ENCODE measurements around the gene NFATC3.

The NFATC3 gene

DNA sequence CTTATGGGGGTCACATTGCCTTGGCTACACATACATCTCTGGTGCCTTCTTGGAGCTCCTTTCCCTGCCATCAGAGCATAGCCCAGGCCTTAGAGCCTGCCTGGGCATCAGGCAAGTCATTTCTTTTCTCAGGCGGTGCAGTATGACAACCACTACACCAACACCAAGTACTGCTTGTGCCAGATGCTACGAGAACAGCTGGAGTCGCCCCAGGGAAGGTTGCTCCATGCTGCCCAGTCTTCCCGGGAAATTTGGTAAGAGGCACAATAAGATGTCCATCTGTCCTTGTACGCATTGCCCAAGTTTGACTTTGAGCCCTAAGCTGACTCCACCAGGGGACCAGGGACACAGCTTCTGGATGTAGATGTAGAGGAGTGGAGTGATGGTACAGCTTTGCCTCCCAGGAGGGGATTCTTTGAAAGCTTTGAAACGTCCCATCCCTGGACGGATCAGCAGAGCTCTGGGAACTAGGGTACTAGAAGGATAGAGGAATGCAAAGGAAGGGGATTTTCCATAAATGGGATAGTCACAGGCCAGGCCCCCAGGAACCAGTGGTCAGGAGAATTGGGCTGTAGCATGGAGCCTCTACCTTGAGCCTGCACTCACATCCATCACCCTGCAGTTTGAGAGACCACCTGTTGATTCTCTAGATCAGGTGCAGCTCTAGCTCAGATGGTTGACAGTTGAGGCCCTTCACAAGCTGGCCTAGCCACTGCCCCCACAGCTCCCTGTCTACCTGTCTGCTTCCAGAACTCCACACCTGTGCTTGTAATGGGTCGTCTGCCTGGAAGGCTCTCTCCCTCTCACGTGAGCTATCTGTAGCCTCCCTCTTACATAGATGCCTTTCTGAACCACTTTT lies 11.0 kb upstream of the NFATC3 start:
- no peak for DNase-seq

DNA sequence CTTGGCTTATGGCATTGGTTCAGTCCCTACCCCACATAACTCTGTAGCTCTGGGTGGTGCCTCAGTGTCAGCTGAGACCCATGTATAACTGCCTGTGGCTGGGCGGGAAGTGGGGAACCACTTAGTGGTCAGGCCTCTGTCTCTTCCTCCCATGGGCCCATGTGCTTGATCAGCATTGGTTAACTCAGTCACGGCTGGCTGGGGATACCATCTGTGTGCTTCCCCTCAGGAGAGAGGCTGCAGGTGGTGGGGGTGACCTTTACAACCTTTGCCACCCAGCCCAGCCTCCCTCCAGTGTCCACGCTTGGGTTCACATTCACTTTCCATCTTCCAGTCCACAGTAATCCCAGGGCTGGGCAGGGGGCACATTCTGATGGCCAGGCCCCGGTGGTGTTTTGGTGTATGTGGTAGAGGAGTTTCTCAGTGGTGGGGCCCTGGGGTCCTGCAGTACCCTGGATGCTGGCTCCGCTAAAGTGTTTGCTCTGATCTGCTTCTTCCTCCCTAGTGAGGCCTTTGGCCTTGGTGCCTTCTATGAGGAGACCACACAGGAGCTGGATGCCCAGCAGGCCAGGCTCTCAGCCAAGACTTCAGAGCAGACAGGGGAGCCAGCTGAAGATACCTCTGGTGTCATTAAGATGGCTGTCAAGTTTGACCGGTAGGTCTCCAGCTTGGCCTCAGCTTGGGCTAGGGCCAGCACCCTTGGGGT lies 10.2 kb upstream of the NFATC3 start:
- peak; percentile 94 for DNase-seq

DNA sequence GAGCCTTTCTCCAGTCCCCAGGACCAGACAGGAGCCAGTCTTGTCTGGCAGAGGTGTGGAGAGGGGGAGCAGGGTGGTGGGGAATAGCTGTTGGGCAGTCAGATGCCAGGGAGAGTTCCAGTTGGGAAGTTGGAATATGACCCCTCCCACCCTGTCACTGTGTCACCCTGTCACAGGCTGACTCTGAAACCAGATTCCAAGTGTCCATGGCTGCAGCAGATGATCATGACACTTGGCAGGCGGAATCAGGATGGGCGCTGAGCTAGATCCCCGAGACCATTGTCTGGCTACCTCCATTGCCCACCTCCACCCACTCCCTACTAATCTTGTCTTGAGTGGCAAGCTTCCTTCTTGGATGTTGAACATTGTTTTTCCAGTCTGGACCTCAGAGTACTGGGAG lies 9.2 kb upstream of the NFATC3 start:
- DNase-seq = no peak

DNA sequence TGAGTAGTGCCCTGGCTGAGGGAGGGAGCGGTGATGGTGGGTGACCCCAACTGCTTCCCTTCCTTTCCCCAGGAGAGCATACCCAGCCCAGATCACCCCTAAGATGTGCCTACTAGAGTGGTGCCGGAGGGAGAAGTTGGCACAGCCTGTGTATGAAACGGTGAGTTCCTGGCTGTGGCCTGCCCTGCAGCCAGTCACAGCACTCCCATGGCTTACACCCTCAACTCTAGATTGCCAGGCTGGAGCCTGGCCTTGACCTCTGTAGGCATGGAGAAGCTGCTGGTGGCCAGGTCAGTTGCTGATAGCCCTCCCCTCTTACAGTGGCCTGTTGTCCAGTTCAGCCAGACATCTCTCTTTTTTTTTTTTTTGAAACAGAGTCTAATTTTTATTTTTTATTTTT lies 8.6 kb upstream of the NFATC3 start:
- DNase-seq = no peak

DNA sequence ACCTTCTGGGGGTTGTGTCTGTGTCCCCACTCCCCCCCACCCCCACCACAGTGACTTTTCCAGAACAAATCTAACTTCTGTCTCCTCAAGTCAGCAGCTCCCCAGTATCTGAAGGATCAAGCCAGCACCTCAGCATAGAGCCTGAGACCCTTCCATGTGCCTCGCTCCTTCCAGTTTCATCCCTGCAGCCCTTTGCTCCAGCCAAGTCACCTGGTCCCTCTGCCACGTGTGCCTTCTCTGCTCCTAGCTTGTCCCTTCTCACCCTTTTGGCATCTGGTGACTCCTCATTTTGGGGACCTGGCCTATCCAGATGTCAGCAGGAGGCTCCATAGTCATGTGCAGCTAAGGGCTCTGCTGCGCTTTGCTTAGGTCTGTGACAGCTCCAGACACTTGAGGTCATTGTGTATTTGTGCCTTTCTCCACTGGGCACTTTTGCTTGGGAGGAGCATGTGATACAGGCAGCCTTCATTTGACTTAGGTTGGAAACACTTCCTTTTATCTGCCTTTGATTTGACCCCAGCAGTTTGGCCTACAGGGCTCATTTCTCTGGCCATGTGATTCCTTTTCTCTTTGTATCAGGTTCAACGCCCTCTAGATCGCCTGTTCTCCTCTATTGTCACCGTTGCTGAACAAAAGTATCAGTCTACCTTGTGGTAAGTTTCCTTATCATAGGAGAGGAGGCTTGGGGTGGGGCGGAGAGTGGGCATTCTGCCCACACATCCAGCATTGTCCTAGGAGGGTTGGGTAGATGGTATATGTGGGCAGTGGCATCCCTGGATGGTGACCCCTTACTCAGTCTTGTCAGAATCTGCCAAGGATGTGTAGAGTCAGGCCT lies 7.1 kb upstream of the NFATC3 start:
- DNase-seq = no peak

DNA sequence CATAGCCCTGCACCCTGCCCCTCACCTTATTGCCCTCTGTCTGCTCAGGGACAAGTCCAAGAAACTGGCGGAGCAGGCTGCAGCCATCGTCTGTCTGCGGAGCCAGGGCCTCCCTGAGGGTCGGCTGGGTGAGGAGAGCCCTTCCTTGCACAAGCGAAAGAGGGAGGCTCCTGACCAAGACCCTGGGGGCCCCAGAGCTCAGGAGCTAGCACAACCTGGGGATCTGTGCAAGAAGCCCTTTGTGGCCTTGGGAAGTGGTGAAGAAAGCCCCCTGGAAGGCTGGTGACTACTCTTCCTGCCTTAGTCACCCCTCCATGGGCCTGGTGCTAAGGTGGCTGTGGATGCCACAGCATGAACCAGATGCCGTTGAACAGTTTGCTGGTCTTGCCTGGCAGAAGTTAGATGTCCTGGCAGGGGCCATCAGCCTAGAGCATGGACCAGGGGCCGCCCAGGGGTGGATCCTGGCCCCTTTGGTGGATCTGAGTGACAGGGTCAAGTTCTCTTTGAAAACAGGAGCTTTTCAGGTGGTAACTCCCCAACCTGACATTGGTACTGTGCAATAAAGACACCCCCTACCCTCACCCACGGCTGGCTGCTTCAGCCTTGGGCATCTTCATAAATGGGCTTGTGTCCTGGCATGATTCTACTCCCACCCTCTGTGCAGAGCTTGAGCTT lies 6.3 kb upstream of the NFATC3 start:
- DNase-seq = no peak

DNA sequence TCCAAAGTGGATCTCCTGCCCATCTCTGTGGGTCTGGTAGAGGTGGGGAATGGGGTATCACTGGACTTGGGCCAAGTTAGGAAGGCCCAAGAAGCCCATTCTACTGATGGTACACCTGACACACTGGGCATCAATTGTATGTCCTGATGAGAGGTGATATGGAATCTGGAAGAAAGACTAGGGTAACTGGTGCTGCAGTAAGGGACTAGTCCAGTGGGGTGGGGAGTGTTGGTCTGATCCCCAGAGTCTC lies 5.9 kb upstream of the NFATC3 start:
- no peak for DNase-seq

DNA sequence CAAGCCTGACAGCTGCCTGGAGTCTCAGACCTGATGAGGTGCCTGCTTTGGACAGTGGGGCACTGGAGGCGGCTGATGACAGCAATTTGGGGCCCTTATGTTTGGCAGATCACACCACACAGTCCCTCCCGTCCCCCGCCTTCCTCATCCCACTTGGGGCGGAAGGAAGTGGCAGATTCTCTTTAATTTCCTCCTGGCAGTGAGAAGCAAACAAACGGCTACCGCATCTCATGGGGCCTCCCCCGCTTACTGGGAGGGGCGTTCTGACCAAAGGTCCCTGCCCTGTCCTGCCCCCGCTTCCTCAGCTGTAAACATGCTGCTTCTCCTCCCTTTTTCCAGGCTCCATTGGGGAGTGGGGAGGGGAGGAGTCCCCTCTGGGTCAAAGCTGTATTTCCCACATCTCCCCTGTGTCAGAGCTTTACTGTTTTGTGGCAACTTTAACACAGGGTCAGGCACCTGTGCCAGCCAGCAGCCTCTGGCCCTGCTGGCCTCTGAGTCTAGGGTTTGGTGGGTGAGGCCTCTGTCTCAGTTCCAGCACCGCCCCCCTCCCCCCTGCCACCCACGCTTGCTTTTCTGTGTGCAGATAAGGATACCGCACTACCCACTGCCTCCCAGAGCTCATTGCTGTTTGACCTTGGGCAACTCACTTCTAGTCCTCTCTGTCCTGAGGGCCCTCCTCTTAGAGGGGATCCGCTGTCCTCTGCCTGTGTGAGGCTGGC lies 5.4 kb upstream of the NFATC3 start:
- DNase-seq = peak; percentile 97

DNA sequence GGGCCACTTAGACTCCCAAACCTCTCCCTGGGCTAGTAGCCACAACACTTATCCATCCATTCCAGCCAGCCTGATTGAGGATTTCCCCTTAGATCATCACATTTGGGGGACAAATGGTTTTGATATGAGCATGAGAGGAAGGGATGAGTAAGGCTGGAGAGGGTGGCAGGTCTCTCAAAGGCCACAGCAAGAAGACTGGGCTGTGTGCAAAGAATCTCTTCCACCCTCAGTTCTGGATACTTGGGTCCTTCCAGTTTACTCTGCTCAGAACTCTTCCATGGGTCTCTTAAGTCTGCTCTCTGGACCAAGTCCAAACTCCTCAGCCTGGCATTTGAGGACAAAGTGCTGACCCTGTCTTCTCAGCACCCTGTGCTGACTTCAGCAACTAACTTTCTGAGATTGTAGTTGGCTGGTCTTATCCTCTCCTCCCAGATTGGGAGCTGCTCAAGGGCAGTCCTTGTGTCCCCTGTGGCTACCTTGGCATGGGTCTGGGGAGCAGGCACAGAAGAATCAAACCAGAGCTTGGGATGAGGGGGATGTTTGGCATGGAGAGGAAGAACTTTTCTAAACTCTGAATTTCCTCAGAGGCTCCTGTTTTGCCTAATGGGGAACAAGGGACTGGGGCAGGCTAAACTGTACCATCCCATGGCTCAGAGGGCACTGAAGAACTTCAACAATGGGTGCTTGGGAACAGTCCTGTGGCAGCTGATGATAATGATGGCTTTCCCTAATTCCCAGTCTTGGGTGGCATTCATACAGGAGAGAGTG lies 3.1 kb upstream of the NFATC3 start:
- DNase-seq = no peak

DNA sequence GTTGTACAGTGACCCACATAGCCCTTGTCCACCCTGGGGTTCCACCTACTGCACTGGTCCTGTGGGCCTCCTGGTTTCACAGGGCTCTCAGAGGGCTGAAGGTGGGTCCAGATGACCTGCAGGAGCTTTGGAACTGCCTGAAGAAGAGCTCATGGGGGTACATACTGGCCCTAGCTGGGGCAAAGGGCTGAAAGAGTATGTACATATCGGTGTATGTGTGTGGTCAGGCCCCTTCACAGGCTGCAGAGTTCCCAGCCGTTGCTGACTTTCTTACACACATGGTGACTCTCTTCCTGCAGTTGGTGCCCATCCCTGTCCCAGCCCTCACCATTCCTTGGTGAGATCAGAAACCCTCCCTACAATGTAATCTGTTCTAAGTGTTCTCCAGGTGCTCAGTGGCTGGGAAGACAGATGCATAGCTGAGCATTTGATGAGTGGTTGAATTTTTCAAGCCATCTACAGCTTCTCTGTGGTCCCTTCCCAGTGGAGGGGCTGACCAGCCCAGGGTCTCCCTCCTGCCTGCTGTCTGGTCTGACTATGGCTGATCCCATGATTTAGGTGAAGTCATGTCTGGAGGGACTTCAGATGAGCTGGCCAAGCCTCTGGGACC lies 2.4 kb upstream of the NFATC3 start:
- DNase-seq = no peak

DNA sequence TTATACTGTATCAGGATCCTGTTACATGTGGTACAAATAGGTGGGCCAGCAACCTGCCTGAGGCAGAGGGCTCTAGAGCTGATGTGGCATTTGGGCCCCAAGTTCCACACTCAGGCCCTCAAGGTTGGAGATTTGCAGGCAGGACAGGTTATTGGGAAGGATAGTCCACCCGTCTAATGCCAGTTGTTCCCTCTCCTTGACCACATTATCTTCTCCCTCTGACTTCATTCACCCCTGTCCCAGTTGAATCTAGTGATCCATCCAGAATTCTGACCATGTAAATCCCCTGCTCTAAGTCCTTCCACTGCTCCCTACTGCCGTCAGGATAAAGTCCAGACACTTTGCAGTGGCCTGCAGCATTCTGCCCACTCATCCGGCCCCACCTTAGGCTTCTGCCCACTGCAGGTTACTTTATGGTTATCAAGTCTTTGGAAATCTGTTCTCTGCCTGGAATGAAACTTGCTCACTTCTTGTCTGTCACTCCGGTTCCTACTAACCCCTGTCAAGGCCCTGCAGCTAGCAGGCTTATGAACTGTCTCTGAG lies 1.9 kb upstream of the NFATC3 start:
- no peak for DNase-seq

DNA sequence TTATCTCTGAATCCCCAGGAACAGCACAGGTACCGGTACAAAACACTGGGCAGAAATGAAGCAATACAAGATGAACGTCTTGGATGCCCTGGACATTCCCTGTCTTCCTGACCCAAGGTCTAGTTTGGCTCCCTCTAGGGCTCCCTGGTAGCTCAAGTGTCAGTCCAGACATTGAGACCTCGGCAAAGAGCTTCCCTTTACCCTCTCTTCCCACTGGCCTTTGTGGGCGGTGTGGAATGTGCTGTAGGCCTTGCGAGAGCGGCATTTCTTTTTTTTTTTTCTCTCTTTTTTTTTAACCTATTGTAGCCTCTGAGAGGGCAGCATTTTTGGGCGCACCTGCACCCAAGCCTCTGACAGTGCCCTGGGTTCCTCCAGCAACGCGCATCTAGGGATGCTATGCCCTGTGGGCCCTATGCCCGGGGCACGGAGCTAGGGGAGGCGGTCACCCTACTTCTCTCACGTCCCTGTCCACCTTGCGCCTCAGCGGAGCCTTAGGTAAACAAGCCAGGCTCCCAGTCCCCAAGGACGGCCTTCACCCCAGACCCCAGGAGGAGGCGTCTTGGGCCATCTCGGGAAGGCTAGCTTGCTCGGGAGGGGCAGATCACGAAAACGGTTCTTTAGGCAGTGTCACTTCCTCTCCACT lies 1.2 kb upstream of the NFATC3 start:
- DNase-seq = no peak

DNA sequence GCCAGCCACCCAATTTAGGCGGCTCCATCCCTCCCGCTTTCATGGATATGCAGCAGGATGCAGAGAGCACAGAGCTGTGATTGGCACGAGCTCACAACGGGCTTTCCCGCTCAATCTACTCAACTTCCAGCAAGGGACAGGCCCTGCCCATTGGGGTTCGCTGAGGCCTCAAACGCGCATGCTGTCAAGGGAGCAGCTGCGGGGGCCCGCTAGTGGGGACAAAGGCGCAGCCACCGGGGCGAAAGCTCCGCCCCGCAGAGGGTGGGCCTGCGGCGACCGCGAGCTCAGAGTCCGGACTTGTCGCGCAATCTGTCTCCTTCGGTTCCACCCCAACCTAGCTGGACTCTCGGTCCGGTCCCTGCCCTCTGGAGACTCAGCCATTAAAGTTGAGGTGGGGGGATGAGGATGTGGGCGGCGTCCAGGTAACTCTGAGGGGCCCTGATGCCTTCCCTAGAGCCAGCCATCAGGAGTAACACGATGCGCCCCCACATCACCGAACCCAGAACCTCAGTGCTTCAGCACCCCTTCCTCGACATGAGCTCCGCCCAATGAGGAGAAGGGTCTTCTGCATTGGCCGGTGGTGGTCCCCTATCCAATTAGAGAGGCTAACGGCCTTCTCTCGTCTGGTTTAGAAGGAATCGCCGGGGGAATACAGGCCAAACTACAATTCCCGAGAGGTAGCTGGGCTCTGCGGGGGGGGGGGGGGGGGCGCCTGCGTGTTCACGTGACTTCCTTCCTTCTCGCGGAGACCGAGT lies 489 bp upstream of the NFATC3 start:
- peak; percentile 80 for DNase-seq

DNA sequence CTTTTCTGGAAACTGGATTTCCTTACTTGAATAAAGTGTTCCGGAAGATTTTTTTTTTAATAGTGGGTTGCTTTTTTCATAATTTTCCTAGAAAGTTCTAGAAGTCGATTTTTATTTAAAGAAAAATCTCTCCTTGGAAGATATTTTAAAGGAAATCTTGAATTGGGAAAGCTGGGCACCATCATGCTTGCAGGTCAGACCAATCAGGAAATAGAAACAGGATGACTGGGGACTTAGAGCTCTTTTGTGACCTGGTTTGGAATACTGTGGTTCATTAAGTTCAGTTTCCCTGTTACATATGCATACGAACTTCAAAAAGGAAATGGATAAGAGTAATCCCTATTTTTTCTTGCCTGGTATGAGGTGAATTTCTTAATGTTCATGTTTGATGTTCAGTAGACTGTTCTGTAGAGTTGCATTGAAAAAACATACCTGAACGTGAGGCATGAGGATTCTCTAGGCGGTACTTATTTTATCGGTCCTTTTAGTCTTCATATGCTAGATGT lies 1.2 kb downstream of the NFATC3 start:
- DNase-seq = peak; percentile 31

DNA sequence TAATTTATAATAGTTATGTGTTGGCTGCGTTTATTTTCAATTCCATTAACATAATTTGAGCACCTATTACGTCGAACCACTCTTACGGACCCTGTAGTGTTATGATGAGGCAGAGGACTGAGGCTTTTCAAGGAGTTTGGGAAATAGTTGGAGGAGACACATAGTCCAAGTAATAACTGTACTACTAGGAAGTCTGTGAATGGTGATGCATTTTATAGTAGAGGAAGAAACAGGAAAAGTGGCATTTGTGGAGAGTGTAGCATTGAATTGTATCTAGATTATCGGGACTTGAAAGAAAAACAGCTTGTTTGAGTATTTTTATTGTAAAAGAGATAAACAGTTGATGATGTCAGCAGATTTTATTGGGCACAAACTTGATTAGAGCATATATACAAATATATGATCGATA lies 1.7 kb downstream of the NFATC3 start:
- no peak for DNase-seq

DNA sequence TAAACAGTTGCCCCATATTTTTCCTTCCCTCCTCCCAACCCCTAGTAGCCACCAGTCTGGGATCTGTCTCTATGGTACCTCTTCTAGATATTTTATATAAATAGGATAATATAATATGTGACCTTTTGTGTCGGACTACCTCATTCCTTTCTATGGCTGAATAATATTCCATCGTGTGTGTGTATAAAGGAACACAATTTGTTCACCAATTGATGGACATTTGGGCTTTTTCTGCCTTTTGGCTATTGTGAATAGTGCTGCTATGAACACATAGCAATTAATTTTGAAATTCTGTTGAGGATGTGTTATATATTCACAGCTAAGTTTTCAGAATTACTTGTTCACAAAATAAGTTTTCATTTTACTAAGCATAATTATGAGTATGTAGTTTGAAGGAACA lies 2.5 kb downstream of the NFATC3 start:
- DNase-seq = no peak

DNA sequence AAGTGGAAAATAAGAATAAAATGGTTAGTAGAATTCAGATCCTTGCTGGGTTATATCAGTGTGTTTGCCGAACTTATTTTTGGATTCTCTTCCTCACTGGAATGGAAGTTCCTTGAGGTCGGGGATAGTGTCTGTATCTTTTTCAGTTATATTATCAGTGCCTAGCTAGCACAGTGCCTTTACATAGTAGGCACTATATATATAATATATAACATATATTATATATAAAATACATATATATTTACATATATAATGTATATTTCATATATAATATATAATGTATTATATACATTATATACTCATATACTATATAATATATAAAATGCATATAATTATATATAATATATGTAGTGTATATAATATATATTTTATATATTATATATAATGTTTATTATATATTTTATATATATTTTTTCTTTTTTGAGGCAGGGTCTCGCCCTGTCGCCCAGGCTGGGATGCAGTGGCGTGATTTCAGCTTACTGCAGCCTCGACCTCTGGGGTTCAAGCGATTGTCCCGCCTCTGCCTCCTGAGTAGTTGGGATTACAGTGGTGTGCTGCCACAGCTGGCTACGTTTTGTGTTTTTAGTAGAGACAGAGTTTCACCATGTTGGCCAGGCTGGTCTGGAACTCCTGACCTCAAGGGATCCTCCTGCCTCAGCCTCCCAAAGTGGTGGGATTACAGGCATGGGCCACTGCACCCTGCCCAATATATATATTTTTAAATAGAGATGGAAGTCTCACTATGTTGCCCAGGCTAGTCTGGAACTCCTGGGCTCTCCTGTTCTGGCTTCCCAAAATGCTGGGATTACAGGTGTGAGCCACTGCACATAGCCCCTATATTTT lies 3.2 kb downstream of the NFATC3 start:
- no peak for DNase-seq

DNA sequence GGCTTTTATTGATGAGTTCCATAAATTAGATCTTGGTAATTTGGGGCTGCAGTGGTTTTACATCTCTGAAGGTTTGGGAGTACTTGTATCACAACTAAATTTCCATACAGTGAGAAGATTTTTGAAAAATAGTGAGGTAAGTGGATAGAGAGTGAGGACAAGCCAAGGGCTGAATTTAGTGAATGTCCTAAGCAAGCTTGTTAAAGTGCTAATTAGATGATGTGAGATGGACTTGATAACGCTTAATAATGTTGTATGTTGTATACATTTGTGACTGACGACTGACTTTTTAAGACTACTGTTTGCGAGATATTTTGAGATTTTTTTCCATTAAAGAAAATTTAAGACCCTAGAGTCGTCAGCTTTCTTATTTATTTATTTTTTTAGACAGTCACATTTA lies 3.9 kb downstream of the NFATC3 start:
- no peak for DNase-seq

DNA sequence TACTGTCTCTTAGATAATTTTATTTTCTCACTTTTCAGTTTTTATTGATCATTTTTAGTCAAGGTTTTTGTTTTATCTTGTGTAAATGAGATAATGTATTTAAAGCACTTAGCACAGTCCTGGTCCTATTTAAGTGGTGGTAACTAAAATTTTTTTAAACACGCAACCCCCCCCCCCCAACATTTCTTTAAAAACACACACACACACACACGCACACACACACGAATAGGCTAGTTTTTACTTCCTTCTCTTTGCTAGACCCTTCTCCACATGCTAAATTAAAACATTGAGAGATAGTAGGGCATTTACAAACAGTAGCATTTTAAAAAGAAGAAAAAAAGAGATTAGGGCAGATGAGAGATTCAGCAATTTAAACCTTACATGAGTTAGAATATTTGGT lies 5.0 kb downstream of the NFATC3 start:
- DNase-seq = peak; percentile 29

Measured in GF-D8 (cell line).